Osteocyte (in vitro differentiated cells): ENCODE results near the gene HADH. TPM values are rescaled to one million over a fixed set of nuclear protein-coding genes. Genes with fewer than 3 reads are reported as not detected.

Experiments used
- DNase-seq: peaks from one replicate; pipeline ENCODE4 v3.0.0; 2021; ENCODE audit warnings: mixed read lengths; ENCODE audit not compliant: unreplicated experiment; ENCODE audit errors: extremely low spot score
- H3K27ac Mint-ChIP-seq: one replicate; pipeline ENCODE4 v1.8.0; 2021; ENCODE audit warnings: mild to moderate bottlenecking, mixed read lengths; ENCODE audit not compliant: unreplicated experiment
- H3K27me3 Mint-ChIP-seq: one replicate; pipeline ENCODE4 v1.8.0; 2021; ENCODE audit warnings: mixed read lengths; ENCODE audit not compliant: unreplicated experiment
- H3K36me3 Mint-ChIP-seq: one replicate; pipeline ENCODE4 v1.8.0; 2021; ENCODE audit warnings: mixed read lengths; ENCODE audit not compliant: unreplicated experiment
- H3K4me1 Mint-ChIP-seq: one replicate; pipeline ENCODE4 v1.8.0; 2021; ENCODE audit warnings: mixed read lengths; ENCODE audit not compliant: unreplicated experiment
- H3K4me3 Mint-ChIP-seq: one replicate; pipeline ENCODE4 v1.8.0; 2021; ENCODE audit warnings: mild to moderate bottlenecking, moderate library complexity, mixed read lengths; ENCODE audit not compliant: unreplicated experiment
- H3K9me3 Mint-ChIP-seq: one replicate; pipeline ENCODE4 v1.8.0; 2021; ENCODE audit warnings: mixed read lengths; ENCODE audit not compliant: unreplicated experiment
- CTCF ChIP-seq: fragments of 200-600 bp; sonication (generic); IDR thresholded peaks from 2 replicates; pipeline ENCODE4 v1.5.0; 2021; ENCODE audit warnings: antibody characterized with exemption, mild to moderate bottlenecking, moderate library complexity
- total RNA-seq: library from RNA; stranded (reverse); gene quantifications from 2 replicates; pipeline ENCODE4 v1.2.1, GENCODE V29; 2021

The HADH gene
- total RNA-seq, 1 donor from 2014 or later = 29.8 TPM

GRCh38 chr4:108042927-108043326 is 53.2 kb downstream of the HADH start:
- Mint-ChIP-seq H3K36me3 (no peaks in the 10 kb centered on the region), H3K4me3 (no peak overlapping the region), H3K9me3 (no peaks in the 10 kb centered on the region), H3K4me1 (no peaks in the 10 kb centered on the region), H3K27me3 (no peaks in the 10 kb centered on the region), H3K27ac (no peak overlapping the region)
- DNase-seq = no peak
- no peak for TF ChIP-seq CTCF

DNA sequence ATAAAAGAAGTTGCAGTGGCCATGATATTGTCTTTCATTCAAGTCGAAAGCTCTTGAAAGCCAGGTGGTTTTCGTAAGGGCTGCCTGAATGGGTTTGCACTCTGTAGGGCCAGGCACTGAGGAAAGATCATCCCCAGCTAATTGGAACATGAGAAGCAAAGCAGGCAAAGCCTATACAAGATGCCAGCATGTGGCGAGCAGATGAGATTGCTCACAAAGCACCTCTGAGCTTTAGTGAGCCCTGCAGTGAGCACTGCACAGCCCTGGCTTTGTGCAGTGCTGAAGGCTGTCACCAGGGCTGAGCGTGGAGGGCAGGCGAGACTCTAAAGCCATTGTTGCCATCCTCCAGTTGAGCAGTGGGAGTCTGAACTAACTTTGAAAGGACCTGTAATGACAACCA is 53.8 kb downstream of the HADH start:
- no peaks in the 10 kb centered on the region for H3K27me3 Mint-ChIP-seq
- no peaks in the 10 kb centered on the region for H3K36me3 Mint-ChIP-seq
- no peak overlapping the region for H3K4me3 Mint-ChIP-seq
- TF ChIP-seq CTCF = no peak
- no peak overlapping the region for H3K27ac Mint-ChIP-seq
- H3K9me3 Mint-ChIP-seq = no peaks in the 10 kb centered on the region
- no peak for DNase-seq
- H3K4me1 Mint-ChIP-seq = no peaks in the 10 kb centered on the region

- H3K4me3 Mint-ChIP-seq = no peak overlapping the region
- H3K36me3 Mint-ChIP-seq = no peaks in the 10 kb centered on the region
- no peaks in the 10 kb centered on the region for H3K4me1 Mint-ChIP-seq
- H3K9me3 Mint-ChIP-seq = no peaks in the 10 kb centered on the region
- H3K27me3 Mint-ChIP-seq = no peaks in the 10 kb centered on the region
- H3K27ac Mint-ChIP-seq = no peak overlapping the region
- DNase-seq = no peak
- no peak for TF ChIP-seq CTCF
Observed at GRCh38 chr4:108044951-108045686, 55.4 kb downstream of the HADH start.

- no peaks in the 10 kb centered on the region for H3K4me1 Mint-ChIP-seq
- no peak for DNase-seq
- no peaks in the 10 kb centered on the region for H3K36me3 Mint-ChIP-seq
- H3K9me3 Mint-ChIP-seq = no peaks in the 10 kb centered on the region
- TF ChIP-seq CTCF = no peak
- H3K27me3 Mint-ChIP-seq = no peaks in the 10 kb centered on the region
- no peak overlapping the region for H3K4me3 Mint-ChIP-seq
- H3K27ac Mint-ChIP-seq = no peak overlapping the region
Observed at GRCh38 chr4:108045687-108046024, 56.0 kb downstream of the HADH start.

DNA sequence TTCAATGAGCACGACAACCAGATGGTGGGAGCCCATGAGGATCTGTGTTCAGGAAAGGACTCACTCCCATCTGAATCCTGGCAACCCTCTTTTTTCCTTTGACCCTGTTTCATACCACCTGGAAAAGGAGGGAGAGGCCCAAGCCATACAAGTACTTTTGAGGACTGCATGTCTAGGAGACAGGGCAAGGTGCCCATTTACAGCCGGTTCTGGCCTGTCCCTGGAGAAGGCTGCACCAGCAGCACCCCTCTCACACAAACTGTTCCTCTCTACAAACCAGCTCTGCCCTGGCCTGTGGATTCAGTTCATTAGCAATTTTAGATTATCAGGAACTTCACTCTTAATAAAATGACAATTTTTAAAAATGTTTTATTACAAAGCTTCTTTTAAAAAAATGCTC is 57.5 kb downstream of the HADH start:
- Mint-ChIP-seq H3K4me3 (no peak overlapping the region), H3K4me1 (no peaks in the 10 kb centered on the region), H3K27me3 (no peaks in the 10 kb centered on the region)

More for the DNA sequence above, 57.5 kb downstream of the HADH start:
- DNase-seq = no peak
- Mint-ChIP-seq H3K36me3 (no peaks in the 10 kb centered on the region), H3K27ac (no peak overlapping the region), H3K9me3 (no peaks in the 10 kb centered on the region)
- TF ChIP-seq CTCF = no peak
